PC-9 (cell line): Measurements from ENCODE around the gene GSK3B.

Source experiments
- CTCF ChIP-seq: fragments of 200-600 bp; sonication (generic); conservative IDR thresholded peaks from 2 replicates; pipeline ENCODE4 v1.6.1; 2017; ENCODE audit warnings: mixed run types, antibody characterized with exemption, mild to moderate bottlenecking, moderate library complexity
- EZH2 ChIP-seq: fragments of 200-600 bp; sonication (generic); IDR thresholded peaks from 2 replicates; pipeline ENCODE4 v1.8.0; 2017; ENCODE audit warnings: antibody characterized with exemption, low read depth

- TF ChIP-seq EZH2 (no peak), CTCF (no peak)
Observed at GRCh38 chr3:120077731-120078130, 16.5 kb downstream of the GSK3B start.
